A673 (cell line): Measurements from ENCODE around the gene FGF3.

ENCODE experiments used
- CTCF ChIP-seq: fragments of 300-800, 200-600 bp; sonication (generic); conservative IDR thresholded peaks from 2 replicates; pipeline ENCODE4 v1.5.1; 2017; ENCODE audit warnings: low read depth, mild to moderate bottlenecking, antibody characterized with exemption, low read length, moderate library complexity, mixed read lengths
- EZH2 ChIP-seq: fragments of 200-600 bp; sonication (generic); IDR thresholded peaks from 2 replicates; pipeline ENCODE4 v1.6.1; 2017; ENCODE audit warnings: borderline replicate concordance, low read depth, mild to moderate bottlenecking, mixed read lengths, antibody characterized with exemption, low read length; ENCODE audit not compliant: poor library complexity, severe bottlenecking

GRCh38 chr11:69826773-69827172 is 7.6 kb upstream of the FGF3 start:
- TF ChIP-seq CTCF (no peak), EZH2 (no peak)
